ENCODE data around the gene HMGN1.

DNA sequence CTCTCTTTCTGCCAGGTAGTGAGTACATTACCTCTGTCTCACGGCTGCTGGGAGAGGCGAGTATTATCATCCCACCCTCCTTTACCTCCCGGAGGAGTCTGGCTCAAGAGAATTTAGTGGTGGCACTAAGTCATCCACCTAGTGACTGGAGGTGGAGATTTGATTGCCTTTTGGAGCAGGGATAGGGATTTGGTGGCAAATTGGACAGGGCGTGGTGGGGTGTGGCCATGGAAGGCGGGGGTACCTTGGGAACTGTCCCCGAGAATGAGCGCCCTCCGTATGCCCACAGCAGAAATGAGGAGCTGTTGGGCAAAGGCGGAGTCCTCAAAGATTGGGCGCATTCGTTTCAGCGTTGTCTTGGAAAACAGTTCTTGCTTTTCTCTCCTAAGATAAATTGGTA, 32.1 kb upstream of the HMGN1 start:
- TF ChIP-seq, protein P1, sequence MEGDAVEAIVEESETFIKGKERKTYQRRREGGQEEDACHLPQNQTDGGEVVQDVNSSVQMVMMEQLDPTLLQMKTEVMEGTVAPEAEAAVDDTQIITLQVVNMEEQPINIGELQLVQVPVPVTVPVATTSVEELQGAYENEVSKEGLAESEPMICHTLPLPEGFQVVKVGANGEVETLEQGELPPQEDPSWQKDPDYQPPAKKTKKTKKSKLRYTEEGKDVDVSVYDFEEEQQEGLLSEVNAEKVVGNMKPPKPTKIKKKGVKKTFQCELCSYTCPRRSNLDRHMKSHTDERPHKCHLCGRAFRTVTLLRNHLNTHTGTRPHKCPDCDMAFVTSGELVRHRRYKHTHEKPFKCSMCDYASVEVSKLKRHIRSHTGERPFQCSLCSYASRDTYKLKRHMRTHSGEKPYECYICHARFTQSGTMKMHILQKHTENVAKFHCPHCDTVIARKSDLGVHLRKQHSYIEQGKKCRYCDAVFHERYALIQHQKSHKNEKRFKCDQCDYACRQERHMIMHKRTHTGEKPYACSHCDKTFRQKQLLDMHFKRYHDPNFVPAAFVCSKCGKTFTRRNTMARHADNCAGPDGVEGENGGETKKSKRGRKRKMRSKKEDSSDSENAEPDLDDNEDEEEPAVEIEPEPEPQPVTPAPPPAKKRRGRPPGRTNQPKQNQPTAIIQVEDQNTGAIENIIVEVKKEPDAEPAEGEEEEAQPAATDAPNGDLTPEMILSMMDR (IDR thresholded peaks at IDR 0.05): no peak
- TF ChIP-seq POLR2A (IDR thresholded peaks at IDR 0.05): no peak

All from body of pancreas (tissue), 4 donors.